GM19240 (cell line): ENCODE data around the gene RBM34.
"Not testable (repeated sequence)": the region's sequence is repeated elsewhere in the genome, so short reads cannot be mapped to it uniquely, and the experiment has no call there.

Experiments
- DNase-seq: peaks from one replicate; pipeline ENCODE4 v3.0.0; 2011; ENCODE audit warnings: low spot score; ENCODE audit not compliant: insufficient read length

RBM34 gene, protein sequence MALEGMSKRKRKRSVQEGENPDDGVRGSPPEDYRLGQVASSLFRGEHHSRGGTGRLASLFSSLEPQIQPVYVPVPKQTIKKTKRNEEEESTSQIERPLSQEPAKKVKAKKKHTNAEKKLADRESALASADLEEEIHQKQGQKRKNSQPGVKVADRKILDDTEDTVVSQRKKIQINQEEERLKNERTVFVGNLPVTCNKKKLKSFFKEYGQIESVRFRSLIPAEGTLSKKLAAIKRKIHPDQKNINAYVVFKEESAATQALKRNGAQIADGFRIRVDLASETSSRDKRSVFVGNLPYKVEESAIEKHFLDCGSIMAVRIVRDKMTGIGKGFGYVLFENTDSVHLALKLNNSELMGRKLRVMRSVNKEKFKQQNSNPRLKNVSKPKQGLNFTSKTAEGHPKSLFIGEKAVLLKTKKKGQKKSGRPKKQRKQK

DNA sequence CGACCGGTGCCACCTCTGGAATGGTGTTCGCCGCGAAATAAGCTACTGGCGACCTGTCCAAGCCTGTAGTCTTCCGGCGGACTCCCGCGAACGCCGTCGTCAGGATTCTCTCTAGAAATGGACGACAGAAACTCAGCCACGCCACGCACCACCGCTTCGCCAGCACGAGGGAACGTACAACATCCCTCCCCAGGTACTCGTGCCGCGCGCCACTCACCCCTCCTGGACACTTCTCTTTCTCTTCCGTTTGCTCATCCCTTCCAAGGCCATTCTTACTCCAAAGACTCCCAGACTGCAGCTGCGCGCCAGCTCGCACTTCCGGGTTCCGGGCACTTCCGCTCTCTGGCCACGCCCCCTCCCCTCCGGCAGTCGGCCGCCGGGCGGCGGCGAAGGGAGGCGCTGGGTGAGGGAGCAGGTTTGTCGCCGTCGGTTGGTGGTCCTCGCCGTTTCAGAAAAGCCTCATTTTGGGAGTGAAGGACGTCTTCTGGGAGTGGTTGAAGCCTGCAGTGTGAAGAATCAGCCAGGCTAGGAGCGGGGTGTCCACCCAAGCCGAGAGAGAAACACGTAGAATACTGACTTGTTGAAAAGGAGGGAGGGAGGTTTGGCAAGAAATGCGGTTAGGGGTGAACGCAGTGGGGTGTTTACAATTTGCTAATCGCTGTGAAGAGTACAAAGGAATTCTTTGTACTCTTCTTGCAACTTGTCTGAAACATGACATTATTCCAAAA is at the start of gene RBM34:
Gene RBM34, minus strand, starts transcription at position 294 of the 728 bp plus-strand sequence. Its CDS starts 24 bp downstream, at position 270.
- peak; percentile 77 for DNase-seq

DNA sequence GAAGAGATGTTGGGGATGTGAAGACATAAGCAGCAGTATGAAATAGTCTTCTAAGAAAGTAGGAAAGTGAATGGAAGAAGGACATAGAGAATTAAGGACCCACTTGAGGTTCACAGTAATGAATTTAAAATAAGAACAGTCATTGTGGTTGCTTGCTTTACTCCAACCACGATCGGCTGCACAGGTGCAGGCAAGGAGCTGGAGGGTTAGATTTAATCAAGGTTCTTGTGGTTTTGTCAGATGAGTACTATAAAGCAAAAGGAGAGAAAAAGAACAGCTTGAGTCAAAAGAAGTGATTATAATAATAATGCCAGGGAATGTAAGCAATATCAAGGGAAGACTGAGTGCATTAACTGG is 46.1 kb upstream of the RBM34 start:
- DNase-seq = no peak

DNA sequence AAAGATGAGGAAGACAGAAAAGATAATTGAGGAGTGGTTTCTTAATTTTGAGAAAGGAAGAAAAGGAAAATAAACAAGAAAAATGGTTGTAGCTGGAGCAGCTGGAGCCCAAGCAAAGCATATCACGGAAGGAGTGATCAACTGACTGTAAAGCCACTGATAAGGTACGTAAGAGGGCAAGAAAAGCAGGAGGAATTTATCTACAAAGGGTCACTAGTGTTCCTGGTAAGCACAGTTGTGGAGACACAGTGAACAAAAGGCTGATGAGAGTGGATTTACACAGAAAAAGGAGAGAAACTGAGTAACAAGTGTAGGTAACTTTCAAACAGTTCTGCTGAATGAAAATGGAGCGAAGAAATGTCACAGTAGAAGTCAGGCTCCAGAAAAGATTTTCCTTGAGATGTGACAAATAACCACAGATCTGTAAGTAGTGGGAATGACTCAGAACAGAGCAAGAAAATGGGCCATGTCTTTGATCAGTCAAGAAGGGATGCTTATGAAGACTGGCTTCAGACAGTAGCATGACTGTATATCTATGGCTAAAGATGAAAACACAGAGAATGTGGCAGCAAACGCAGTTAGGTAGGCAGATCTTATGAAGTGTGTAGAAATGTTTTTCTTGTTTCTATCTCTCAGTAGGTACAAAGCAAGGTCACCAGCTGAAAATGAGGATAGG is 45.6 kb upstream of the RBM34 start:
- no peak for DNase-seq

DNA sequence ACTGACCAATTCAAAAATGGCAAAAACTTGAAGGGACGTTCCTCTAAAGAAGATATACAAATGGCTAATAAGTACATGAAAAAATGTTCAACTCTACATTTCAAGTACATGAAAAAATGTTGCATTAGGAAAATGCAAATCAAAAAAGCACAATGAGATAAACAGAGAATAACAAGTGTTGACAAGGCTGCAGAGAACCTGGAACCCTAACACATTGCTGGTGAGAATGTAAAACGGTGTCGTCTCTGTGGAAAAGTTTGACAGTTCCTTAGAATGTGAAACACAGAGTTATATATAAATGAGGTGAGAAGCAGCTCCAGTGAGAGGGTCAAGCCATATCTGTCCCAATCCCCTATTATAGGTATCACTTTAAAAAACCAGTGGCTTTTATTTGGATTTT is 44.6 kb upstream of the RBM34 start:
- no peak for DNase-seq

DNA sequence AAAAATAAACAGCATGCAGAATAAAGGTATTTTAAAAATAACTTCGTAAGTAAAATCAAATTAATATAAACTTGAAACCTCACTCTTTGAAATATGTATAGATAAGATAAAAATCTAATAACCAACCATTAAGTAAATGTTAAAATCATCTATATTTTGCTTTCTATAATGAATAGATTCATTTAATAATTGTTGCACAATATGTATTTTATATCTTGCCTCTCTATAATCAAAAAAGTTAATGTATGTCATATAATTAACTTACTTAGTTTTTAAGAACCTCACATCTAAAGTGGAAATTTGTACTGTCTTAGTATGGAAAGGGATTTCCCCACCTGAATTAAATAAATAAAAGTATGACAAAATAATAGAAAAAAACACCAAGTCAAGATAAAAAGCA is 42.4 kb upstream of the RBM34 start:
- no peak for DNase-seq

DNA sequence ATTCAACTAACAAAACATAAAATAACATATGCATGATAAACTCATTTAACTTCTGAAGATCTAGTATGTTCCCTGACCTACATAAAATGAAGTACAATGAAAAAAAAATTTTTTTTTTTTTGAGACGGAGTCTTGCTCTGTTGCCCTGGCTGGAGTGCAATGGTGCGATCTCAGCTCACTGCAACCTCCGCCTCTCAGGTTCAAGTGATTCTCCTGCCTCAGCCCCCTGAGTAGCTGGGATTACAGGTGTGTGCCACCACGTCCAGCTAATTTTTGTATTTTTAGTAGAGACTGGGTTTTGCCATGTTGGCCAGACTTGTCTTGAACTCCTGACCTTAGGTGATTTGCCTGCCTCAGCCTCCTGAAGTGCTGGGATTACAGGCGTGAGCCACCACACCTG is 41.4 kb upstream of the RBM34 start:
- DNase-seq = not testable (repeated sequence)

DNA sequence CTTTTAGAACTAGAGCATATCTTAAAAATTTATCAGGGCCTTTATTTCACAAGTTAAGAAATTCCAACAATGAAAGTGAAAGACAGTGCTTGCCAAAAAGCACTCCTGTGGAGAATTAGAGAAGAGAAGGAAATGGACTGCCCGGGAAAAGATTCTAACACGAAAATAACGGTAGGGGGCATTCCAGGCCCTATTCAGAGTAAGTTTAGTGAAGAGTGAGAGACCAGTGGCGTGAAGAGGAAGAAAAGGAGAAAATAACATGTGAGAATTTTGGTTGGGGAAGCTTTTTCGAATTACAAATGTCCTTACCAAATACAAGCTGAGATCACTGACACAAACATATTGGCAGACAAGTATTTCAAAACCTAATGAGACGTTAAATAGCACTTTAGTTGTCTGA is 38.4 kb upstream of the RBM34 start:
- DNase-seq = no peak

DNA sequence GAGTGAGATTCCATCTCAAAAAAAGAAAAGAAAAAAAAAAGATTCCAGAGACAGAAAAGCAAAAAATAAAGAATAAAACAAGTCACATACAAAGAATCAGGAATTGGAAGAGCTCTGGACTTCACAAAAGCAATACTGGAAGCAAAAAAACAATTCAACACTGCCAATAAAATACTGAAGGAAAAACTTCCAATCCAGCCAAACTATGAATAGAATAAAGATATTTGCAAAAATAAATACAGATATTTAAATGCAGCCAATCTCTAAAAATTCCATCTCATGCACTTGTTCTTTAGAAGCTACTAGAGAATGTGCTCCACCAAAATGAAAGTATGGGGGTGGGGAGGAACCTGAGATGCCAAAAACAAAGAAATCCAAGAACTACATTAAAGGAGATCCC is 29.4 kb upstream of the RBM34 start:
- no peak for DNase-seq

DNA sequence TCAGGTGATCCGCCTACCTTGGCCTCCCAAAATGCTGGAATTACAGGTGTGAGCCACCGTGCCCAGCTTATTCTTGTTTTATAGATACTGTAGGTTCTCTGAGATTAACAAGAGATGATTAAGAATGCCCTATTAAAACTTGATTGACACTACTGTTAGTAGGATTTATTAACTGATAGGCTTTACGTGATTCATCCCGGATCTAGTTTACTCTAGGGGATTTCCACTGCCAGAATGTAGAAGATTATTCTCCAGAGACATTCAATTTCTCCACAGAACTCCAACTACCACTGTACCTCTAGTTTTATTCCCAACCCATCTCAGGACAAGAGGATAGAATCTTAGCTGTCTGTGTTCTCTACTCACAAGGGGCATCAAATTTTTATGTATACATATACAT is 26.3 kb upstream of the RBM34 start:
- no peak for DNase-seq

DNA sequence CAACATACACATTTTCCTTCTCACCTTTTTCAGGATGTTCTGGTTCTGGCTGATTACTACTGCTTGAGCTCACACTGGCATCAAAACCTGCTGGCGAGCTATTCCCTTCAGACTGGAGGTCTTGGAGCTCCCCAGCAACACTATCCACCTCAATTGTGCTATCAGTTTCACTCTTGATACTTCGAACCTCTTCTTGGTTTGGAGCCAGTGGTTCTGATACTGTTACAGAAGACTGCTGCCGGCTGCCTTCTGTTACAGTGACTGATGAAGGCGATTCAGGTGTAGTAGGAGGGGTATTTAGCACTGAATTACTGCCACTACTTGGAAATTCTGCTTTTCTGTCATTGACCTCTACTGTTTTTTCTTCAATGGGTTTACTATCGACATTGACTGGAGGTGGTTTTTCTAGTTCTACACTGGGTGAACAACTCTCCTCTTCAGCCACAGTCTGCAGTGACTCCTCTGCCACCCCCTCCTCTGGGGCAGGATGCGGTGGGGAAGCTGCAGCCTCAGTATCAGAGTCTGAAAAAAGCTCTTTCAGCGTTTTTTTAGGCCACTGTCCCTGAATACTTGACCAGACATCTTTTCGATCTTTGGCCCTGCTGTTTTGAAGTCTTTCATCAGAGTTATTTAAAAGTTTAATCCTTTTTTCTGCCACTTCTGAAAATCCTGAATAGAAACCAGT is 20.7 kb upstream of the RBM34 start:
- no peak for DNase-seq

DNA sequence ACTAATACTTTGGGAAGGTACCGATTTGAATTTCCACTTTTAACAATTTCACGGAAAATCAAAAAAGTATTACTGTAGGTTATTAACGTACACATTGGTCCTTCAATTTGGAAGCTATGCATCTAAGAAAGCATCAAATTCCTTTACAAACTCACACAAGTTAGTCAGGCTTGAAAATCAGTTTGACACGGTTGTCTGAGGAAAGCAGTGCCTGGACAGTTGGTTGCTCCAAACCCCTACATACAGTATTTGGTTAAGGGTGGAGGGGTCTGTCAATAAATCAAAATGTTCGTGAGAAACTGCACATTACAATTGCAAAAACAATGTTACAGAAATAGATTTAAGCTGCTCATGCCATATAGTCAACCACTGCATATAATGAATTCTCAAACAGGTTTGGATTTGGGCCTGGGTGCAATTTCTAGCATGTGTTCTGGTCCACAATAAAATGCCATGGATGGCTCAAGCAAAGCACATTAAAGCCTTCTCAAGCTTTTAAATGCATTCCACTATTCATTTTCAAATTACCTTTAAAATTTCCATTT is 19.9 kb upstream of the RBM34 start:
- no peak for DNase-seq

DNA sequence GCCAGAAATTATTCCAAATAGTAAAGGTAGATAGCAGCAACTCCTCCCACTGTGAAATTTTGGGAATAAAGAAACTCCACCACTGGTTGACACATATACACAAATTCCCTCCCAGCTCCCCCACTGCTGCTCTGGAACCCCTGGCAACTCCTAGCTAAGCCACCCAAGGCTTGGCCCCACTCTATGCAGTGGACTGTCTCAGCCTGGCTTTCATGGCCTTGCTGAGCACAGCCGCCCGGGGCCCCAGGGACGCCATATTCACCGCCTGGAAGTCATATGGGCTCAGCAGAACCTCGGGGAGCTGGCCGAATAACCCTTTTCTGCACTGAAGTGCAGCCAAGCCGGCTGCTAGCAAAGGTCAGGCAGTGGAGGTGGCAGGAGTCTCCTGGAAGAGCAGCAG is 15.4 kb upstream of the RBM34 start:
- no peak for DNase-seq

DNA sequence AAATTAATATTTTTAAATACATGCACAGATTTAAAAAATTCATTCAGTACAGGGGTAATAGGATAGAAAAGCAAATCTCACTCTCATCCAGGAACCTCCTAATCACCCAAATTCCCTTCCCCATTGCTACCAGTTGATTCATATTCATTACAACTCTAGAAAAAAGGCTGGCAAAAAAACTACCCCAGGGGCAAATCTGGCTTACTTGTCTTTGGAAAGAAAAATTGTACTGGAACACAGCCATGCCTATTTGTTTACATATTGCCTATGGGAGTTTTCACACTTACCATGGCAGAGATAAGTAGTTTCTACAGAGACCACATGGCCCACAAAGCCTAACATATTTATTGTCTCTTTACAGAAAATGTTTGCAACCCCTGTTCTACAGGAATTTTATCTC is 8.9 kb upstream of the RBM34 start:
- DNase-seq = no peak

DNA sequence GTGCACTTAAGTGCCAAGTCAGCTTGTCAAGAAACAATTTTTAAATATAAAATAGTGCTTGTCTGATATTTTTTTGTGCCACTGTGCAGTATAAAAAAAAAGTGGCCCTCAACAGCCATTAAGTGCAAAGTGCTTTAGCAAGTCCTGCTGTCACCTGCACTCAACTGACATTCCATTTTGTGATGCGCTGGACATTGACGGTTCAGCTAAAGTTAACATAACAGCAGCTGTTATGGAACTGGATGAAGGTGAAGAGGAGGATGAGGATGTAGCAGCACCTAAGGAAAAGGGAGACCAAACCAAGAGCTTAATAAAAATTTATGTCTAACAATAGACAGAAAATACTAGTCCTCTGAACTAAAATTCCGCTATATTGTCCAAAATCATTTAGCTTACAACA is 7.3 kb upstream of the RBM34 start:
- DNase-seq = no peak

DNA sequence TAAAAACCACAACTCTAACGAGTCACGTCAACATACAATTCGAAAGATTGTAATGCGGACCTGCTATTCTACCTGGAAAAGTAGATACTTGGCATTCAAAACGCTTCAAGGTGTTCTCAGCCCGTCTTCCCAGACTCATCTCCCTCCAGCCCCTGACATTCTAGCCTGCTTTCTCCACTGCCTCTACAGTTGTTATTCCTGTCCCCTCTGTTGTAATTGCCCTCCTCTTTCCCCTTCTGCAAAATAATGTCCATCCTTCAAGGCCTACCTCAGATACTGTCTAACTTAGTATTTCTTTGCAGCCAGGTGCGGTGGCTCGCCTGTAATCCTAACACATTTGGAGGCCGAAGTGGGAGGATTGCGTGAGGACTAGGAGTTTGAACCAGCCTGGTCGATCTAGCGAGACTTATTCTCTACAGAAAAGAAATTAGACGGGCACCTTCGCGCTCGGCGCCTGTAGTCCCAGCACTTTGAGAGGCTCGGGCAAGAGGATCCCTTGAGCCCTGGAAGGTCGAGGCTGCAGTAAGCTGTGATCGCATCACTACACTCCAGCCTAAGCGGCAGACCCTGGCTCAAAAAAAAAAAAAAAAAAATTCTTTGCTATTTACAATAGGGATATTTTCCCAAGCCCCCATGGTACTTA is 756 bp upstream of the RBM34 start:
- DNase-seq = no peak

DNA sequence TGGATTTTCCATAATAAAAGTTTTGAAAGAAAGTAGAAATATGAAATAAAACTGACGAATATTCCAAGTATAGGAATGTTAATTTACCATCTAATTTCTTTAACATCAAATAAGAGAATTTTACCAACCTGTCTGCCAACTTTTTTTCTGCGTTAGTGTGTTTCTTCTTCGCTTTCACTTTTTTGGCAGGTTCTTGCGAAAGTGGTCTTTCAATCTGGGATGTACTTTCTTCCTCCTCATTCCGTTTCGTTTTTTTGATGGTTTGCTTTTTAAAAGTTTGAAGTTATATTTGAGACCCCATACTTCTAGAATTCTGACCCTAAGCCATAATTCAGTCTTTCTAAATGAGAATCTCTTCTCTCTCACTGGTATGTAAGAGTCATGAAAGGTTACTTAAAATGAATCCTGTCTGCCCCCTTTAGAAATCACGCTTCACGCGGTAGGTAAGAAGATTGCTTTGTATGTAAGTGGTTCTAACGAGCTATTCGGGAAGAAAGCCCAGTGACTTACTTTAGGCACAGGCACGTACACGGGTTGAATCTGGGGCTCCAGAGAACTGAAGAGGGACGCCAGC is 580 bp downstream of the RBM34 start:
- DNase-seq = no peak

DNA sequence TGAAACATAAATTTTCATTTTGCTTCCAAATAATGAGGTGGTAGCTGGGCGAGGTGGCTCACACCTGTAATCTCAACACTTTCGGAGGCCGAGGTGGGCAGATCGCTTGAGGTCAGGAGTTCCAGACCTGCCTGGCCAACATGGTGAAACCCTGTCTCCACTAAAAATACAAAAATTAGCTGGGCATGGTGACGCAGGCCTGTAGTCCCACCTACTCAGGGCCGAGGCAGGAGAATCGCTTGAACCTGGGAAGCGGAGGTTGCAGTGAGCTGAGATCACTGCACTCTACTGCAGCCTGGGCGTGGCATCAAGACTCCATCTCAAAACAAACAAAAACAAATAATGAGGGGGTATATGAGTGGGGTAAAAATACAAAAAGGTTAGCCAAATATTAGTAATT is 1.1 kb downstream of the RBM34 start:
- DNase-seq = not testable (repeated sequence)

DNA sequence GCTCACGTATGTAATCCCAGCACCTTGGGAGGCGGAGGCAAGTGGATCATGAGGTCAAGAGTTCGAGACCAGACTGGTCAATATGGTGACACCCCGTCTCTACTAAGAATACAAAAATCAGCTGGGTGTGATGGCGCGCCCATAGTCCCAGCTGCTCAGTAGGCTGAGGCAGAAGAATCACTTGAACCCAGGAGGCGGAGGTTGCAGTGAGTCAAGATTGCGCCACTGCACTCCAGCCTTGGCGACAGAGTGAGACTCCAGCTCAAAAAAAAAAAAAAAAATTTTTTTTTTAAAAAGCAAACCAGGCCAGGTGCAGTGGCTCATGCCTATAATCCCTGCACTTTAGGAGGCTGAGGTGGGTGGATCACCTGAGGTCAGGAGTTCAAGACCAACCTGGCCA is 1.8 kb downstream of the RBM34 start:
- DNase-seq = not testable (repeated sequence)

DNA sequence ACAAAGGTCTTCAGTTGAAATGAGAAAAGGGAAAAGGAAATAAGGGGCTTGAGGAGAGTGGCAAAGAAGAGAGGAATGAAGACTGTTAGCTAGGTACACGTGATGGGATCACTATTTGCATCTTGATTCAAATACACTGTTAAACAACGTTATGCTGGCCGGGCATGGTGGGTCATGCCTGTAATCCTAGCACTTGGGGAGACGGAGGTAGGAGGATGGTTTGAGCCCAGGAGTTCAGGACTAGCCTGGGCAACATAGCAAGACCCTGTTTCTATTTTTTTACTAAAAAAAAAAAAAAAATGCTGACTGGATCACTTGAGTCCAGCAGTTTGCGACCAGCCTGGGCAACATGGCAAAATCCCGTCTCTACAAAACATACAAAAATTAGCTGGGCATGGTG is 2.4 kb downstream of the RBM34 start:
- no peak for DNase-seq

DNA sequence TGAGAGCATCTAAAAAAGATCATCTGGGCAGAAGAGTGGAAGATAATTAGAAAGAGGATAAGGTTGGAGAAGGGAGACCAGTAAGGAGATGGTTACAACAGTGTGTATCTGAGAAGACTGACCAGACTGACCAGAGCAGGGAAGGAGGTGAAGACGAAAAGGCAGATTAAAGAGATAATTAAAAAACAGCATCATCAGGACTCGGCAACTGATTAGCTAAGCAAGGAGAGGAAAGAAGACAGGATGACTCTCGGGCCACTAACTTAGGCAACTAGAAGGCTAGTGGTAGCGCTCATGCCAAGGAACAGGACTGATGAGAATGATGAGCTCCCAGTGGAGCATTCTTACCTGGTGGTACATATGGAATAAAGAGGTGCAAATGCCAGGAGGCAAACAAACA is 3.9 kb downstream of the RBM34 start:
- no peak for DNase-seq

DNA sequence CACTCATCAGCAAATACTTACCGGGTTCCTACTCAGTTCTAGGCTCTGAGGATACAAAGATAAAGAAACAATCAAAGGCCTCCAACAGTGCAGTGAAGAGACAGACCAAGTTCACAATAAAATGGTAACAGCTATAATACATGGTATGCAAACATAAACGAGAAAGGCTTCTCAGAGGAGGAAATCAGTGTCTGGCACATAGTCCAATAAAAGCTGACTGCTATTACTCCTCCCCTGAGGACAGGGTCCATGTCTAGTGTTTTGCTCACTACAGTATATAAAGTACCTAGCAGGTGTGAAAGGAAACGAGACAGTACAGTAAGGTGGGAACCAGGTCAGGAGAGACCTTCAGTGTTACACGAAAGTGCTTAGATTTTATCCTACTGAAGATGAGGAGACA is 4.3 kb downstream of the RBM34 start:
- DNase-seq = no peak
